HG03342 (cell line): ENCODE results near the gene TNFRSF18.
A peak's percentile ranks its signal among the peaks of the same experiment; 100 is the strongest.

ENCODE experiments used
- ATAC-seq: cut with Tn5 transposase; IDR thresholded peaks from one replicate; pipeline ENCODE4 v1.9.1; 2021; ENCODE audit warnings: mild to moderate bottlenecking, moderate library complexity; ENCODE audit not compliant: unreplicated experiment

TNFRSF18 gene

DNA sequence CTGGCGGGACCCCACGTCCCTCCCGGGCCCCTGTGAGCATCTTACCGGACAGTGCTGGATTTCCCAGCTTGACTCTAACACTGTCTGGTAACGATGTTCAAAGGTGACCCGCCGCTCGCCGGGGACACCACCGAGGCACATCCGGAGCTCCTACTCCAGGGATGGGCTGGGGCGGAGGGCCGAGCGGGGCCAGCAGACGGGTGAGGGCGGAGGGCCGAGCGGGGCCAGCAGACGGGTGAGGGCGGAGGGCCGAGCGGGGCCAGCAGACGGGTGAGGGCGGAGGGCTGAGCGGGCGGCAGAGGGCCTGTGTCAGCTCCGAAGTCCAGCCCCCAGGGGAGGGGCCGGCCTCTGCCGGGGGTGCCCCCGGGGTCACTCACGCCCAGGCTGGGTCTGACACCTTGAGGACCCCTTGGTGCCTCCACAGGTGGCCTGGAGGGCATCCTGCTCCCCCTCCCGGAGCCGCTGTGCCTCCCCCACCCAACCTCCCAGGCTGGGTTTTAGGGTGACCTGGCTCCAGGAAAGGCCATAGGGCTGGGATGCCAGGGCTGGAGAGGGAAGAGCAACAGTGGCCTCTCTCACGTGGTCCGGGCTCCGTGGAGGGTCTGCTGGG is 38.4 kb downstream of the TNFRSF18 start:
- no peak for ATAC-seq

DNA sequence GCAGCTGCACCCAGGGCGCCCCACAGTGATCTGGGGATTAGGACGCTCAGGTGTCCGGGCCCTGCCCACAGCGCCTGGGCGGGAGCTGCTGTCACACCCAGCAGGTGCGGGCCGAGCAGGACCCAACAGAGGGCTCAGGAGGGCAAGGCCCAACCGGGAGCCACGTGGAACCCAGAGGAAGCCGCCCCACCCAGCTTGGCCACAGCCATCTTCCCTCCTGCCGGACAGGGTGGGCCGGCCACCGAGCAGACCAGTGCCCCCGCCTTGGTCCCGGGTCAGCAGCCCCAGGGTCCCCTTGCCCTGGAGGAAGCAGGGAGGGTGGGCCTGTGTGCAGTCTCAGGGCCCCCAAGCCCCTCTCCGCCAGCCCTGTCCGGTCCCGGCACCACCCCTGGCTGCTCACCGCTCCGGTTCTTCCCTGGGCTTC is 39.0 kb downstream of the TNFRSF18 start:
- no peak for ATAC-seq

GRCh38 chr1:1166642-1167397 is 39.6 kb downstream of the TNFRSF18 start:
- ATAC-seq: no peak

GRCh38 chr1:1165900-1166421 is 40.4 kb downstream of the TNFRSF18 start:
- no peak for ATAC-seq

DNA sequence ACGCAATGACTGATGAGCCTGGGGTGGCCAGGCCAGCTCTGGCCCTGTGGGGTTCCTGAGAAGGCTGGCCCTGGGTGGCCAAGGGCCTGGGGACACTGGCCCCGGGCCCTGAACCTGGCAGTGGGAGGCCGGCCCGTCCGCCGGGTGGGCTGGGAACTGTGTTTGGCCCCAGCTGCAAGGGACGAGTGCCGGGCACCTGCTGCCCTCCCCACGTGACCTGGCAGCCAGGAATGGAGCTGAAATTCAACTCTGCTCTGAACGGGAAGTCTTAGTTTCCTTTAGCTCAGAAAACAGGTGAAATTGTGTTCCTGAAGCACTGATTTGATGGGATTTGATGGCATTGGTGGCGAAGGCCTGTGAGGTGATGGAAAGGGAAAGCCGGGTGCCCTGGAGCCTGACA is 40.9 kb downstream of the TNFRSF18 start:
- ATAC-seq: no peak

DNA sequence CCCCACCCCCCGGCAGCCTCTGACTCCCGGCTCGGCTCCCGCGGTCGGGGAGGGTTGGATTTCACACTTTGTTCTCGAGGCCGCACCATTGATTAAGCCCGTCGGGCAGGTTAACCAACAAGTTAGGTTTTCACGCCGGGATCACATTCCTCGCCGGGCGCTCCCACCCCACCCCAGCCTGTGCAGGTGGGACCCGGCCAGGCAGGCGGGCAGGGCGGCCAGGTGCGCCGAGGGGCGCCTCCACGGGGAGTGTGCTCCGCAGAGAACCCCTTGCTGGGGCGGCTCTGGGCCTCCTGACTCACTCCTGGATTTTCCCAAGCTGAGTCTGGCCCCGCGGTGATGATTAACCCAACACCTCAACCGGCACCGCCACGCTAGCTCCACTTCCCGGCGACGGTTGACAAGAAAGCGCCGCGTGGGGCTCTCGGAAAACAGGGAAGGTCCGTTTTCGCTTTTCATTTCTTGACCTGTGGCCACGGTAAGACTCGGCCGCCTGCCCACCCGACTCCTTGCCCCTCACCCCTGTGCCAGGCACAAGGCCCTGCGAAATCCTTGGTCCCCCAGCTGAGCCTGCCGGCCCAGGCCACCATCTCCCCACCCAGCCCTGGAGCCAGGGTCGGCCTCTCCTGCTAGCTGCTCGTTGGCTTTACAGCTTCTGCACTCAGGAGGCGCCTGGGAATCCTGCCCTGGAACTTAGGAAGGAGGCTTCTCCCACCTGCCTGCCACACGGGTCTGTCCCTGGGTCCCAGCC is 41.5 kb downstream of the TNFRSF18 start:
- no peak for ATAC-seq

DNA sequence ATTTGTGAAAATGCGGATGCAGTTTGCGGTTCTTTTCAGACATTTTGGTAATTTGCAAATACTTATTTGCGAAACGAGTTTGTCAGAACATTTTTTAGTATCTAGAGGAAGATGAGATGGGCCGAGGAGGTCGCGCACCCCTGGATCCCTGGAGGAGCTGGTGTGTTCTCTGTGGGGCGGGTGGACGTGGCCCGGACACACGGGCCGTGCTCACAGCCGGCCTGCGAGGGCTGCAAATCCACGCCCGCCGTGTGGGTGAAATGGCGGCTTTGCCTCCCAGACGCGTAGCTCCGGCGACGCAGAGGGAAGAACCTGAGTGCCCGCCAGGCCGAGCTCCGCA is 42.1 kb downstream of the TNFRSF18 start:
- no peak for ATAC-seq

GRCh38 chr1:1163538-1164070 is 42.8 kb downstream of the TNFRSF18 start:
- no peak for ATAC-seq

- no peak for ATAC-seq
Measured at GRCh38 chr1:1162597-1163537, 43.5 kb downstream of the TNFRSF18 start.

- no peak for ATAC-seq
Measured at GRCh38 chr1:1161683-1162079, 44.7 kb downstream of the TNFRSF18 start.

- ATAC-seq: no peak
Measured at GRCh38 chr1:1161078-1161682, 45.2 kb downstream of the TNFRSF18 start.

DNA sequence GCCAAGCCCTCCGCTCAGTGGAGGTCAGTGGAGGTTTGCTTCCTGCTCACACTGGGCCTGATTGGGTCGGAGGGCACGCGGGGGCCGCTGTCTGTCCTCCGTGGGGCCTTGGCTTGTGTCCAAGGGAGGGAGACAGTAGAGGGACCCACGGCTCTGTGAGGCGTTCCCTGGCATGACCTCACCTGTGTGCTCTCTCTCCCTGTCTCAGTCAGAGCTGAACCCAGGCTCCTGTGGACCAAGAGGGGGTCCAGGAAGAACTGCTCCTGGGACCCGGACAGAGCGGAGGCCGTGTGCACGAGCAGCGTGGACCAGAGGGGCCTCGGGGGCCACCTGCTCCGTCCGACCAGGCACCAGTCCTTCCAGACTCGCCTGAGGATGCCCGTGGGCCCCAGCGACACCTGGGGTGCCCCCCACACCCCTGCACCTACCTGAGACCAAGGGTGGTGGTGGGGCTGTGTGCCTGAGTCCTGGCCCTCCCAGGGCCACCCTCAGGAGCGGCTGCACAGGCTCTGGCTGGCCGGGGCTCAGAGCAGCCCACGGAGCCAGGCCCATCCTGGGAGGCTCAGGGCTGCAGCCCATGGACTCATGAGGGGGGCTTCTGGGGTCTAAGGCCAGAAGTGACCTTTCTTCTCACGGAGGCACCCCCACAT is 46.0 kb downstream of the TNFRSF18 start:
- ATAC-seq: no peak

GRCh38 chr1:1157914-1158710 is 48.3 kb downstream of the TNFRSF18 start:
- ATAC-seq: peak; percentile 39

- peak; percentile 39 for ATAC-seq
Measured at GRCh38 chr1:1157426-1157913, 48.9 kb downstream of the TNFRSF18 start.

- no peak for ATAC-seq
Measured at GRCh38 chr1:1157033-1157365, 49.4 kb downstream of the TNFRSF18 start.

- ATAC-seq: no peak
Measured at GRCh38 chr1:1156140-1157032, 50.0 kb downstream of the TNFRSF18 start.

DNA sequence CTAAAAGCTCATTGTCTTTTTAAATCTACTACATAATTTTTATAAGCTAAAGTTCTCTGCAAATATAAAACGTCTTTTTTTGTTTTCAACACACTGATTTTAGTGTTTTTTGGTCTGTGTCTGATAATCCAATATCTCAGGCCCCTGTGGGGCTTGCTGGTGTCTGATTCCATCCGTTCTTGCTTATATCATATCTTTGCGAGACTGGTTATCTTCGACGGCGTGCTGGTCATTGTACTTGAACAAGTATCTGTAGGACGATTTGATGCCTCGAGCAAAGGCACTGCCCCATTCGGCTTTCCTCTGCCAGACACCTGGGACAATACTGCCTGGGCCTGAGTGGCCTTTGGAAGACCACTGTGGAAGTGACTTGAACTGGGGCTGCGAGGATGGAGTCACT is 51.1 kb downstream of the TNFRSF18 start:
- no peak for ATAC-seq

- no peak for ATAC-seq
Measured at GRCh38 chr1:1153874-1154273, 52.5 kb downstream of the TNFRSF18 start.
